ENCODE measurements around the gene ACBD6.

GRCh38 chr1:180534214-180534613, 31.8 kb upstream of the ACBD6 start:
- TF ChIP-seq POLR2A (IDR thresholded peaks at IDR 0.05; ENCODE audit: low read length) (no peak), GATA1 (IDR thresholded peaks at IDR 0.05; ENCODE audit: low read depth, low read length) (no peak)

Measured in erythroblast (primary cell).